Endothelial cell (in vitro differentiated cells): ENCODE results near the gene PPM1H. TPM values are rescaled to one million over a fixed set of nuclear protein-coding genes. Genes with fewer than 3 reads are reported as not detected.
A peak's percentile ranks its signal among the peaks of the same experiment; 100 is the strongest.

Source experiments
- DNase-seq: peaks from one replicate; pipeline ENCODE4 v3.0.0; 2021; ENCODE audit warnings: low spot score
- H3K27ac Mint-ChIP-seq: one replicate; pipeline ENCODE4 v1.8.0; 2021; ENCODE audit warnings: mixed read lengths, inconsistent platforms; ENCODE audit not compliant: unreplicated experiment
- H3K27me3 Mint-ChIP-seq: one replicate; pipeline ENCODE4 v1.8.0; 2021; ENCODE audit warnings: mild to moderate bottlenecking, moderate library complexity, mixed read lengths, inconsistent platforms; ENCODE audit not compliant: unreplicated experiment
- H3K36me3 Mint-ChIP-seq: one replicate; pipeline ENCODE4 v1.8.0; 2021; ENCODE audit warnings: mild to moderate bottlenecking, low read depth, mixed read lengths, inconsistent platforms; ENCODE audit not compliant: unreplicated experiment
- H3K4me1 Mint-ChIP-seq: one replicate; pipeline ENCODE4 v1.8.0; 2021; ENCODE audit warnings: mild to moderate bottlenecking, mixed read lengths, inconsistent platforms; ENCODE audit not compliant: unreplicated experiment
- H3K4me3 Mint-ChIP-seq: one replicate; pipeline ENCODE4 v1.8.0; 2021; ENCODE audit warnings: mild to moderate bottlenecking, mixed read lengths, inconsistent platforms; ENCODE audit not compliant: unreplicated experiment
- H3K9me3 Mint-ChIP-seq: one replicate; pipeline ENCODE4 v1.8.0; 2021; ENCODE audit warnings: mixed read lengths, inconsistent platforms; ENCODE audit not compliant: unreplicated experiment
- CTCF ChIP-seq: fragments of 200-600 bp; sonication (generic); IDR thresholded peaks from one replicate; pipeline ENCODE4 v1.5.0; 2021; ENCODE audit warnings: antibody characterized with exemption; ENCODE audit not compliant: unreplicated experiment
- total RNA-seq: library from RNA; stranded (reverse); fragmentation: NEBNext Ultra II Directional; extraction: Animal tissue kit (Norgen Biotek cat#: 25700); gene quantifications from one replicate; pipeline ENCODE4 v1.2.1, GENCODE V29; 2021; ENCODE audit not compliant: unreplicated experiment

The PPM1H gene
- total RNA-seq, 1 donor from 2014 or later = 71.8 TPM

- Mint-ChIP-seq H3K9me3 (no peaks in the 10 kb centered on the region), H3K27me3 (no peaks in the 10 kb centered on the region), H3K27ac (no peak overlapping the region)
Observed at GRCh38 chr12:62737615-62738014, 197.3 kb downstream of the PPM1H start.

GRCh38 chr12:62737188-62737587 is 197.8 kb downstream of the PPM1H start:
- H3K4me1 Mint-ChIP-seq = peaks cover 23% of the 10 kb centered on the region
- H3K36me3 Mint-ChIP-seq = peaks cover 39% of the 10 kb centered on the region
- H3K27me3 Mint-ChIP-seq = no peaks in the 10 kb centered on the region
- H3K9me3 Mint-ChIP-seq = no peaks in the 10 kb centered on the region
- H3K27ac Mint-ChIP-seq = no peak overlapping the region
- TF ChIP-seq CTCF = no peak
- DNase-seq = no peak
- H3K4me3 Mint-ChIP-seq = no peak overlapping the region

More at GRCh38 chr12:62737615-62738014, 197.3 kb downstream of the PPM1H start:
- no peak for TF ChIP-seq CTCF
- peaks cover 39% of the 10 kb centered on the region for H3K36me3 Mint-ChIP-seq
- H3K4me1 Mint-ChIP-seq = peaks cover 23% of the 10 kb centered on the region
- H3K4me3 Mint-ChIP-seq = no peak overlapping the region
- DNase-seq = no peak

GRCh38 chr12:62736596-62736995 is 198.4 kb downstream of the PPM1H start:
- Mint-ChIP-seq H3K27ac (peak overlapping the region; percentile 61), H3K4me3 (no peak overlapping the region), H3K9me3 (no peaks in the 10 kb centered on the region), H3K4me1 (peaks cover 23% of the 10 kb centered on the region), H3K36me3 (peaks cover 39% of the 10 kb centered on the region), H3K27me3 (no peaks in the 10 kb centered on the region)
- TF ChIP-seq CTCF = no peak
- no peak for DNase-seq

- DNase-seq = no peak
- TF ChIP-seq CTCF = no peak
- Mint-ChIP-seq H3K4me1 (peaks cover 25% of the 10 kb centered on the region), H3K9me3 (no peaks in the 10 kb centered on the region), H3K4me3 (no peak overlapping the region), H3K36me3 (peaks cover 41% of the 10 kb centered on the region), H3K27ac (no peak overlapping the region), H3K27me3 (peaks cover 3% of the 10 kb centered on the region)
Observed at GRCh38 chr12:62732861-62733427, 202.0 kb downstream of the PPM1H start.

- H3K4me3 Mint-ChIP-seq = no peak overlapping the region
- peaks cover 3% of the 10 kb centered on the region for H3K27me3 Mint-ChIP-seq
- no peak for DNase-seq
- no peaks in the 10 kb centered on the region for H3K9me3 Mint-ChIP-seq
- H3K36me3 Mint-ChIP-seq = peaks cover 30% of the 10 kb centered on the region
- no peak overlapping the region for H3K27ac Mint-ChIP-seq
- TF ChIP-seq CTCF = no peak
- H3K4me1 Mint-ChIP-seq = peaks cover 25% of the 10 kb centered on the region
Observed at GRCh38 chr12:62731055-62731820, 203.7 kb downstream of the PPM1H start.
